Hematopoietic multipotent progenitor cell treated with erythropoietin and hydrocortisone succinate and interleukin-3 and kit ligand, for 15 days (in vitro differentiated cells): Measurements from ENCODE around the gene BMAL2.

Source experiments
- DNase-seq: peaks from one replicate; pipeline ENCODE4 v3.0.0-alpha.2; 2015; ENCODE audit warnings: low spot score

Gene BMAL2

GRCh38 chr12:27355979-27356378 is 23.3 kb downstream of the BMAL2 start:
- no peak for DNase-seq

GRCh38 chr12:27359578-27360340 is 27.1 kb downstream of the BMAL2 start:
- DNase-seq, result no peak

DNA sequence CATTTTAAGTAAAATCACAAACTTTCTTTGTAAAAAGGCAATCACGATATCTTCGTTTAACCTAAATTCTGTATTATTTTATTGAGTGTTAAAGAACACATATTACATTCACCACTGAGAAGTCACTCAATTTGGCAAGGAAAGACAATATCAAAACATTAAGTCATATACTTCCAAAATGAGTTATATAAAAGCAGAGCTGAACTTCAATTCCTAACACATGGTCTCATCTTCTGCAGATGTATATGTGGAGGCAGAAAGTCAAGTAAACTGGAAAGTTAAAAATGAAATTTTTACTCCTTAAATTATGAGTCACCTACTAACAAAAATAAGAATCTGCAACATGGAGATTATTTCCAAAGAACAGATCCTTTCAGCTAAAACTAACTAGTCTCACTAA is 28.7 kb downstream of the BMAL2 start:
- no peak for DNase-seq

DNA sequence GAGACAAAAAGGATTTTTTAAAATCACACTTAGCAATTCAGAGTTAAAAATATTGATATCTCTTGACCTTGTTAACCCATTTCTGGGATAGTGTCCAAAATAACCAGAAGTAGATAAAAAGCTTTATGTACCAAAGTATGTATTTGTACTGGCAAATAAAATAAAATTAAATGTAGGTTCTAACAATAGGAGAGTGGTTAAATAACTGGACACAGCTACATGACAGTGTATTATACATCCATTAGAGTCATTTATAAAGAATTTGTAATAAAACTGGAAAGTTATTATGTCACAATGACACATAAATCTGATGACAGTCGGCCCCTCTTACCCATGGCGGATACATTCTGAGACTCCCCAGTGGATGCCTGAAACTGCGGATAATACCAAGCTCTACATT is 34.0 kb downstream of the BMAL2 start:
- DNase-seq, result no peak

GRCh38 chr12:27367078-27367477 is 34.4 kb downstream of the BMAL2 start:
- DNase-seq, result no peak

GRCh38 chr12:27382171-27382795 is 49.6 kb downstream of the BMAL2 start:
- no peak for DNase-seq
